Measurements from ENCODE around the gene SYTL3. TPM values are rescaled to one million over a fixed set of nuclear protein-coding genes. Genes with fewer than 3 reads are reported as not detected.

Gene SYTL3
- total RNA-seq, 1 donor = 2.2 TPM

GRCh38 chr6:158608221-158608620, 41.6 kb upstream of the SYTL3 start:
- Histone ChIP-seq H3K4me1 (ENCODE audit: insufficient read depth, low read length) (no peaks in the 10 kb centered on the region), H4K20me1 (ENCODE audit: insufficient read depth, low read length) (peaks cover 3% of the 10 kb centered on the region), H3K36me3 (ENCODE audit: insufficient read depth, low read length) (peaks cover 63% of the 10 kb centered on the region), H3K9me3 (ENCODE audit: low read depth, low read length) (no peaks in the 10 kb centered on the region), H3K4me2 (ENCODE audit: insufficient read depth, low read length) (no peak overlapping the region), H3K79me2 (ENCODE audit: insufficient read depth, low read length) (peaks cover 5% of the 10 kb centered on the region), H3K4me3 (ENCODE audit: insufficient read depth, low read length) (no peak overlapping the region), H2AFZ (ENCODE audit: low read length) (no peak overlapping the region), H3K27ac (ENCODE audit: low read depth, low read length) (no peak overlapping the region), H3K27me3 (ENCODE audit: insufficient read depth, low read length) (no peaks in the 10 kb centered on the region)
- TF ChIP-seq CTCF (IDR thresholded peaks at IDR 0.05; ENCODE audit: extremely low read depth, low read depth, low read length) = no peak
- DNase-seq (ENCODE audit: insufficient read length, low spot score, missing footprints) = no peak

GRCh38 chr6:158609455-158610155, 40.2 kb upstream of the SYTL3 start:
- no peak overlapping the region for H3K4me2 ChIP-seq (ENCODE audit: insufficient read depth, low read length)
- H3K9me3 ChIP-seq (ENCODE audit: low read depth, low read length) = no peaks in the 10 kb centered on the region
- peaks cover 65% of the 10 kb centered on the region for H3K36me3 ChIP-seq (ENCODE audit: insufficient read depth, low read length)
- H3K27me3 ChIP-seq (ENCODE audit: insufficient read depth, low read length) = no peaks in the 10 kb centered on the region
- H4K20me1 ChIP-seq (ENCODE audit: insufficient read depth, low read length) = no peaks in the 10 kb centered on the region
- no peak overlapping the region for H3K4me3 ChIP-seq (ENCODE audit: insufficient read depth, low read length)
- no peak for DNase-seq (ENCODE audit: insufficient read length, low spot score, missing footprints)
- TF ChIP-seq CTCF (IDR thresholded peaks at IDR 0.05; ENCODE audit: extremely low read depth, low read depth, low read length) = no peak
- no peak overlapping the region for H2AFZ ChIP-seq (ENCODE audit: low read length)
- no peak overlapping the region for H3K27ac ChIP-seq (ENCODE audit: low read depth, low read length)
- no peaks in the 10 kb centered on the region for H3K4me1 ChIP-seq (ENCODE audit: insufficient read depth, low read length)
- peaks cover 2% of the 10 kb centered on the region for H3K79me2 ChIP-seq (ENCODE audit: insufficient read depth, low read length)

GRCh38 chr6:158610319-158610968, 39.4 kb upstream of the SYTL3 start:
- Histone ChIP-seq H3K4me3 (ENCODE audit: insufficient read depth, low read length) (no peak overlapping the region), H2AFZ (ENCODE audit: low read length) (no peak overlapping the region), H3K4me2 (ENCODE audit: insufficient read depth, low read length) (no peak overlapping the region), H4K20me1 (ENCODE audit: insufficient read depth, low read length) (no peaks in the 10 kb centered on the region), H3K36me3 (ENCODE audit: insufficient read depth, low read length) (peaks cover 65% of the 10 kb centered on the region), H3K27me3 (ENCODE audit: insufficient read depth, low read length) (no peaks in the 10 kb centered on the region), H3K9me3 (ENCODE audit: low read depth, low read length) (no peaks in the 10 kb centered on the region), H3K27ac (ENCODE audit: low read depth, low read length) (no peak overlapping the region), H3K79me2 (ENCODE audit: insufficient read depth, low read length) (peaks cover 2% of the 10 kb centered on the region), H3K4me1 (ENCODE audit: insufficient read depth, low read length) (no peaks in the 10 kb centered on the region)
- no peak for TF ChIP-seq CTCF (IDR thresholded peaks at IDR 0.05; ENCODE audit: extremely low read depth, low read depth, low read length)
- DNase-seq (ENCODE audit: insufficient read length, low spot score, missing footprints) = no peak

GRCh38 chr6:158611039-158611438, 38.8 kb upstream of the SYTL3 start:
- Histone ChIP-seq H3K79me2 (ENCODE audit: insufficient read depth, low read length) (no peaks in the 10 kb centered on the region), H3K4me2 (ENCODE audit: insufficient read depth, low read length) (no peak overlapping the region), H3K4me3 (ENCODE audit: insufficient read depth, low read length) (no peak overlapping the region), H3K9me3 (ENCODE audit: low read depth, low read length) (no peaks in the 10 kb centered on the region), H4K20me1 (ENCODE audit: insufficient read depth, low read length) (no peaks in the 10 kb centered on the region), H3K4me1 (ENCODE audit: insufficient read depth, low read length) (no peaks in the 10 kb centered on the region), H3K27ac (ENCODE audit: low read depth, low read length) (no peak overlapping the region), H3K27me3 (ENCODE audit: insufficient read depth, low read length) (no peaks in the 10 kb centered on the region), H3K36me3 (ENCODE audit: insufficient read depth, low read length) (peaks cover 60% of the 10 kb centered on the region), H2AFZ (ENCODE audit: low read length) (no peak overlapping the region)
- no peak for DNase-seq (ENCODE audit: insufficient read length, low spot score, missing footprints)
- no peak for TF ChIP-seq CTCF (IDR thresholded peaks at IDR 0.05; ENCODE audit: extremely low read depth, low read depth, low read length)
